22Rv1 (cell line): ENCODE results near the gene GINS3.

ENCODE experiments used
- ZFX ChIP-seq: fragments of 450-650 bp; IDR thresholded peaks from 2 replicates; pipeline ENCODE4 v1.6.1; 2017; ENCODE audit warnings: antibody characterized with exemption, borderline replicate concordance
- TF ChIP-seq, protein P1 (sequence below): fragments of 450-650 bp; IDR thresholded peaks from 2 replicates; pipeline ENCODE4 v1.5.1; 2017; ENCODE audit warnings: mild to moderate bottlenecking

DNA sequence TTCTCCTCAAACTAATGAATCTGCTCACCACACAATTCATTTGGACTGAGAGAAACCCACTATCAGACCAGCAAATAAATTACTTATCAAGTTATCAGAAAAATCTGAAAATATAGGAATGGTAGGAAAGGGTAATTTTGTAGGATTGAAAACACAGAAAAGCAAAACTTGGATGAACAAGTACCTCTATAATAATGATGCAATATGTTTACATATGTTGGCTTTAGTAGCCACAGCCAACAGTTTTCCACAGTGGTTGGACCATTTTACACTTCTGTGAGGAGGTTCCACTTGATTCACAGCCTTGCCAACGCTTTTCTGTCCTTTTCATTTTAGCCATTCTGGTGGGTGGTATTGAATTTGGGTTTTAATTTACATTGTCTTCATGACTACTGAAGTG is 10.6 kb upstream of the GINS3 start:
- TF ChIP-seq, protein P1, sequence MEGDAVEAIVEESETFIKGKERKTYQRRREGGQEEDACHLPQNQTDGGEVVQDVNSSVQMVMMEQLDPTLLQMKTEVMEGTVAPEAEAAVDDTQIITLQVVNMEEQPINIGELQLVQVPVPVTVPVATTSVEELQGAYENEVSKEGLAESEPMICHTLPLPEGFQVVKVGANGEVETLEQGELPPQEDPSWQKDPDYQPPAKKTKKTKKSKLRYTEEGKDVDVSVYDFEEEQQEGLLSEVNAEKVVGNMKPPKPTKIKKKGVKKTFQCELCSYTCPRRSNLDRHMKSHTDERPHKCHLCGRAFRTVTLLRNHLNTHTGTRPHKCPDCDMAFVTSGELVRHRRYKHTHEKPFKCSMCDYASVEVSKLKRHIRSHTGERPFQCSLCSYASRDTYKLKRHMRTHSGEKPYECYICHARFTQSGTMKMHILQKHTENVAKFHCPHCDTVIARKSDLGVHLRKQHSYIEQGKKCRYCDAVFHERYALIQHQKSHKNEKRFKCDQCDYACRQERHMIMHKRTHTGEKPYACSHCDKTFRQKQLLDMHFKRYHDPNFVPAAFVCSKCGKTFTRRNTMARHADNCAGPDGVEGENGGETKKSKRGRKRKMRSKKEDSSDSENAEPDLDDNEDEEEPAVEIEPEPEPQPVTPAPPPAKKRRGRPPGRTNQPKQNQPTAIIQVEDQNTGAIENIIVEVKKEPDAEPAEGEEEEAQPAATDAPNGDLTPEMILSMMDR = no peak
- TF ChIP-seq ZFX = no peak
